Measurements from ENCODE around the gene CFAP46. TPM values are rescaled to one million over a fixed set of nuclear protein-coding genes. Genes with fewer than 3 reads are reported as not detected.
"Not testable (repeated sequence)": the region's sequence is repeated elsewhere in the genome, so short reads cannot be mapped to it uniquely, and the experiment has no call there.

CFAP46 gene
- total RNA-seq, 1 donor from 2014 or later = 0.85 TPM

- no peak for DNase-seq
Measured at GRCh38 chr10:132943791-132944404, 1.5 kb upstream of the CFAP46 start.

GRCh38 chr10:132943058-132943790, 854 bp upstream of the CFAP46 start:
- no peak for DNase-seq

- peak; percentile 4 for DNase-seq
Measured at GRCh38 chr10:132941640-132942051, 724 bp downstream of the CFAP46 start.

- no peak for DNase-seq
Measured at GRCh38 chr10:132940791-132941465, 1.4 kb downstream of the CFAP46 start.

- DNase-seq = peak; percentile 68
Measured at GRCh38 chr10:132939957-132940790, 2.2 kb downstream of the CFAP46 start.

GRCh38 chr10:132939378-132939955, 2.9 kb downstream of the CFAP46 start:
- no peak for DNase-seq

- DNase-seq = peak; percentile 43
Measured at GRCh38 chr10:132938472-132939339, 3.7 kb downstream of the CFAP46 start.

GRCh38 chr10:132937861-132938260, 4.5 kb downstream of the CFAP46 start:
- no peak for DNase-seq

- DNase-seq = no peak
Measured at GRCh38 chr10:132934953-132935352, 7.4 kb downstream of the CFAP46 start.

- no peak for DNase-seq
Measured at GRCh38 chr10:132933308-132934042, 8.9 kb downstream of the CFAP46 start.

- no peak for DNase-seq
Measured at GRCh38 chr10:132932461-132933307, 9.7 kb downstream of the CFAP46 start.

- DNase-seq = not testable (repeated sequence)
Measured at GRCh38 chr10:132931258-132932250, 10.8 kb downstream of the CFAP46 start.

- DNase-seq = not testable (repeated sequence)
Measured at GRCh38 chr10:132930701-132931100, 11.7 kb downstream of the CFAP46 start.

- DNase-seq = no peak
Measured at GRCh38 chr10:132929953-132930548, 12.3 kb downstream of the CFAP46 start.

GRCh38 chr10:132929480-132929879, 12.9 kb downstream of the CFAP46 start:
- no peak for DNase-seq

GRCh38 chr10:132928261-132928660, 14.1 kb downstream of the CFAP46 start:
- DNase-seq = no peak

- DNase-seq = no peak
Measured at GRCh38 chr10:132927824-132928223, 14.5 kb downstream of the CFAP46 start.
